WTC11 (cell line): ENCODE data around the gene CFAP119. TPM values are rescaled to one million over a fixed set of nuclear protein-coding genes. Genes with fewer than 3 reads are reported as not detected.

Experiments used
- ATAC-seq: fragments of 200-7000 bp; cut with Tn5 transposase; 2 replicates; pipeline ENCODE4 v1.10.0; 2021; ENCODE audit warnings: mild to moderate bottlenecking, moderate library complexity
- CTCF ChIA-PET: fragments of 300-600 bp; sonication (Branson Sonifier 250); formaldehyde crosslinking; loops from one replicate; lab custom pipeline; 2021; ENCODE audit warnings: antibody characterized with exemption; lab: Charles Lee
- POLR2A ChIA-PET: fragments of 350-600 bp; sonication (Branson Sonifier 250); formaldehyde crosslinking; loops from one replicate; lab custom pipeline; 2021; ENCODE audit warnings: antibody characterized with exemption; lab: Charles Lee
- DNase-seq: peaks from one replicate; pipeline ENCODE4 v3.0.0; 2021; ENCODE audit warnings: low spot score
- H3K27ac Mint-ChIP-seq: 2 replicates; pipeline ENCODE4 v1.8.0; 2021; ENCODE audit warnings: mixed read lengths
- H3K27me3 Mint-ChIP-seq: 2 replicates; pipeline ENCODE4 v1.8.0; 2021; ENCODE audit warnings: low read depth, mild to moderate bottlenecking, moderate library complexity, mixed read lengths
- H3K36me3 Mint-ChIP-seq: 2 replicates; pipeline ENCODE4 v1.8.0; 2021; ENCODE audit warnings: mixed read lengths
- H3K4me1 Mint-ChIP-seq: 2 replicates; pipeline ENCODE4 v1.8.0; 2022; ENCODE audit warnings: mixed read lengths
- H3K4me3 Mint-ChIP-seq: 2 replicates; pipeline ENCODE4 v1.8.0; 2021; ENCODE audit warnings: mild to moderate bottlenecking, moderate library complexity, mixed read lengths
- H3K9me3 Mint-ChIP-seq: 2 replicates; pipeline ENCODE4 v1.8.0; 2021; ENCODE audit warnings: mixed read lengths
- ATF2 ChIP-seq: sonication (generic); formaldehyde crosslinking; IDR thresholded peaks from 2 replicates; pipeline ENCODE4 v1.8.1; 2022; ENCODE audit warnings: low read depth, missing genetic modification reagents, borderline replicate concordance
- E2F4 ChIP-seq: sonication (generic); formaldehyde crosslinking; IDR thresholded peaks from 2 replicates; pipeline ENCODE4 v1.8.1; 2022; ENCODE audit warnings: low read depth, mild to moderate bottlenecking, moderate library complexity, missing genetic modification reagents, borderline replicate concordance
- ERG ChIP-seq: fragments of 250-450 bp; sonication (Bioruptor Pico); IDR thresholded peaks from 2 replicates; pipeline ENCODE4 v1.8.0; 2021; ENCODE audit warnings: mild to moderate bottlenecking
- IRF1 ChIP-seq: sonication (generic); formaldehyde crosslinking; IDR thresholded peaks from 2 replicates; pipeline ENCODE4 v1.8.0; 2023; ENCODE audit warnings: missing genetic modification reagents
- NFATC4 ChIP-seq: fragments of 250-450 bp; sonication (Bioruptor Pico); IDR thresholded peaks from 2 replicates; pipeline ENCODE4 v1.9.0; 2021; ENCODE audit warnings: mild to moderate bottlenecking
- NR3C1 ChIP-seq: sonication (generic); formaldehyde crosslinking; conservative IDR thresholded peaks from 2 replicates; pipeline ENCODE4 v1.8.1; 2023; ENCODE audit warnings: low read depth, mild to moderate bottlenecking, missing genetic modification reagents
- PRRX2 ChIP-seq: fragments of 250-450 bp; sonication (Bioruptor Pico); IDR thresholded peaks from 2 replicates; pipeline ENCODE4 v1.8.0; 2021; ENCODE audit warnings: mild to moderate bottlenecking
- RELA ChIP-seq: sonication (generic); formaldehyde crosslinking; IDR thresholded peaks from 2 replicates; pipeline ENCODE4 v1.8.1; 2022; ENCODE audit warnings: missing genetic modification reagents, mild to moderate bottlenecking, borderline replicate concordance
- SP1 ChIP-seq: sonication (generic); formaldehyde crosslinking; conservative IDR thresholded peaks from 2 replicates; pipeline ENCODE4 v1.8.1; 2022; ENCODE audit warnings: missing genetic modification reagents
- TEAD4 ChIP-seq: sonication (generic); formaldehyde crosslinking; IDR thresholded peaks from 2 replicates; pipeline ENCODE4 v1.8.0; 2022; ENCODE audit warnings: mild to moderate bottlenecking, missing genetic modification reagents
- USF1 ChIP-seq: sonication (generic); formaldehyde crosslinking; IDR thresholded peaks from 2 replicates; pipeline ENCODE4 v1.8.0; 2022; ENCODE audit warnings: mild to moderate bottlenecking, missing genetic modification reagents
- ZBTB21 ChIP-seq: sonication (generic); formaldehyde crosslinking; IDR thresholded peaks from 2 replicates; pipeline ENCODE4 v1.8.1; 2023; ENCODE audit warnings: mild to moderate bottlenecking, missing genetic modification reagents, borderline replicate concordance
- ZNF121 ChIP-seq: sonication (generic); formaldehyde crosslinking; IDR thresholded peaks from 2 replicates; pipeline ENCODE4 v1.8.0; 2023; ENCODE audit warnings: missing genetic modification reagents
- ZNF317 ChIP-seq: sonication (generic); formaldehyde crosslinking; IDR thresholded peaks from 2 replicates; pipeline ENCODE4 v1.8.1; 2023; ENCODE audit warnings: low read depth, mild to moderate bottlenecking, moderate library complexity, missing genetic modification reagents, borderline replicate concordance
- ZNF512 ChIP-seq: sonication (generic); formaldehyde crosslinking; IDR thresholded peaks from 2 replicates; pipeline ENCODE4 v1.8.1; 2022; ENCODE audit warnings: missing genetic modification reagents, borderline replicate concordance
- total RNA-seq: library from RNA; stranded (reverse); gene quantifications from 3 replicates; pipeline ENCODE4 v1.2.3, GENCODE V29; 2021

Gene CFAP119
- total RNA-seq, 1 experiment from 2014 or later: 6.6 TPM

- Mint-ChIP-seq H3K27me3 (no peaks in the 10 kb centered on the region), H3K9me3 (no peaks in the 10 kb centered on the region), H3K4me1 (peaks cover 9% of the 10 kb centered on the region), H3K27ac (no peak overlapping the region), H3K36me3 (peaks cover 9% of the 10 kb centered on the region; the same call in 1 of the 2 replicates), H3K4me3 (no peak overlapping the region)
- no peak for TF ChIP-seq PRRX2 (CRISPR knock-in tag)
- TF ChIP-seq USF1 (CRISPR knock-in tag): no peak
- no peak for TF ChIP-seq NFATC4 (CRISPR knock-in tag)
- TF ChIP-seq ZNF121: no peak
- no peak for TF ChIP-seq NR3C1
- TF ChIP-seq ZBTB21: no peak
- TF ChIP-seq RELA: no peak
- no peak for TF ChIP-seq ZNF317 (CRISPR knock-in tag)
- no peak for TF ChIP-seq E2F4 (CRISPR knock-in tag)
- no peak for TF ChIP-seq ERG
- no peak for TF ChIP-seq TEAD4 (CRISPR knock-in tag)
- no peak for TF ChIP-seq IRF1 (CRISPR knock-in tag)
- TF ChIP-seq ATF2 (CRISPR knock-in tag): no peak
- ChIA-PET POLR2A (no interaction called here), CTCF (interaction anchor here (1.2 kb wide), 1 partner anchor 87 kb away, joined by 3 read pairs; no protein-coding TSS in a partner anchor)
- ATAC-seq: no peak
- DNase-seq: no peak
Measured at GRCh38 chr16:30757316-30757715, 4.5 kb downstream of the CFAP119 start.

GRCh38 chr16:30756781-30757100 lies 5.1 kb downstream of the CFAP119 start:
- peaks cover 9% of the 10 kb centered on the region; the same call in 1 of the 2 replicates for H3K36me3 Mint-ChIP-seq
- no peaks in the 10 kb centered on the region for H3K9me3 Mint-ChIP-seq
- H3K27ac Mint-ChIP-seq: no peak overlapping the region
- DNase-seq (no peak), ATAC-seq (no peak)
- TF ChIP-seq ZNF512 (CRISPR knock-in tag) (no peak), RELA (no peak), ZNF317 (CRISPR knock-in tag) (no peak), SP1 (CRISPR knock-in tag) (no peak)
- CTCF ChIA-PET: interaction anchor here (1.2 kb wide), 1 partner anchor 88 kb away, joined by 3 read pairs; no protein-coding TSS in a partner anchor
- H3K4me1 Mint-ChIP-seq: peaks cover 9% of the 10 kb centered on the region
- POLR2A ChIA-PET: no interaction called here
- H3K27me3 Mint-ChIP-seq: no peaks in the 10 kb centered on the region
- H3K4me3 Mint-ChIP-seq: no peak overlapping the region
